ENCODE data around the gene CSTF2T. TPM values are rescaled to one million over a fixed set of nuclear protein-coding genes. Genes with fewer than 3 reads are reported as not detected.

Gene CSTF2T
- total and polyA plus RNA-seq, 3 donors from 2014 or later: 15.6 to 21.8 (median 19.0) TPM

DNA sequence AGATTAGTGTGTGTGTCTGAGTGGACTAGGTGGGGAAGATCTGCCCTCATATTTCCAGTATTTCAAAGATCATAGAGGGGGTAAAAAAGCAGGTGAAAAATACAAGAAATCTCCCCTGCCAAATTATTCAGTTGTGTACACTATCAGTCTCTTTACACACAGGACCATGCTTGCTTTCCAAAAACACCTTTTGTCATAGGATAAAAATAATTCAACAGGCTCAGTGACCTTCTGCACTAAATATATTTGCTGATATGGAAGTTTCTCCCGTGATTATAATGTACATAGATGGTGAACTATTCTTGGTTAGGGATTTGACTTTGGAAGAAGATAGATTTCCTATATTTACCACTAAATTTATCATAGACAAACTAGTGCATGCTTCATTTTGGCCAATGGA, 24.6 kb upstream of the CSTF2T start:
- Histone ChIP-seq H3K27ac (no peak overlapping the region), H3K4me1 (no peaks in the 10 kb centered on the region), H3K36me3 (ENCODE audit: low read depth, missing control alignments) (no peaks in the 10 kb centered on the region), H3K9me3 (no peaks in the 10 kb centered on the region), H3K4me3 (no peak overlapping the region), H3K27me3 (no peaks in the 10 kb centered on the region)
- intact Hi-C loops (cut with DNase I; ENCODE audit: low total_unique reads): no loop called here
- TF ChIP-seq CTCF (IDR thresholded peaks at IDR 0.05): no peak
- no peak for TF ChIP-seq POLR2A (IDR thresholded peaks at IDR 0.05)
- WGBS, 2 donors: 63 to 76% methylated on average over 1 of the region's 1 CpG
- DNase-seq: no peak

- Histone ChIP-seq H3K9me3 (no peaks in the 10 kb centered on the region), H3K4me1 (no peaks in the 10 kb centered on the region), H3K4me3 (no peak overlapping the region), H3K27ac (no peak overlapping the region), H3K27me3 (no peaks in the 10 kb centered on the region), H3K36me3 (ENCODE audit: low read depth, missing control alignments) (no peaks in the 10 kb centered on the region)
- intact Hi-C loops (cut with DNase I; ENCODE audit: low total_unique reads): no loop called here
- DNase-seq: no peak
- TF ChIP-seq CTCF (IDR thresholded peaks at IDR 0.05) (no peak), POLR2A (IDR thresholded peaks at IDR 0.05) (no peak)
Observed at GRCh38 chr10:51718804-51719291, 19.5 kb upstream of the CSTF2T start.

DNA sequence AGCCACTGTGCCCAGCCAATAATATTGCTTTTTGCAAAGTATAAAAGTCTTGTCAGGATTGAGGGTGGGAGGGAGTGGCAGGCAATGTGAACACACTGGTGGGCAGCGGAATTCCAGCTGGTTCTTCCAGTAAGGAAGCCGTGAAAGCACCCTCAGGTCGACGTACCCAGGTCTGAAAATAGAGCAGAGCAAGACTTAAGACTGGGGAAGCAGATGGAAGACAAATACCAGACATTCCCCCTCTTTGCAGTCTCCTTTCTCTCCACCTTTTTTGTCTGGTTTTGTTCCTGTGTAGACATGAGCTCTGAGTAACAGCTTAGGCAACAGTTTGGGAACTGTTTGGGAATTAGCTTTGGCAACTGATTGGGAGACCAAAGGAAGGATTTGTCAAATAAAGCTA, 17.6 kb upstream of the CSTF2T start:
- intact Hi-C loops (cut with DNase I; ENCODE audit: low total_unique reads): no loop called here
- Histone ChIP-seq H3K9me3 (no peaks in the 10 kb centered on the region), H3K27ac (no peak overlapping the region), H3K4me1 (no peaks in the 10 kb centered on the region), H3K4me3 (no peak overlapping the region), H3K36me3 (ENCODE audit: low read depth, missing control alignments) (no peaks in the 10 kb centered on the region), H3K27me3 (no peaks in the 10 kb centered on the region)
- no peak for DNase-seq
- TF ChIP-seq POLR2A (IDR thresholded peaks at IDR 0.05): no peak
- no peak for TF ChIP-seq CTCF (IDR thresholded peaks at IDR 0.05)
- WGBS, 2 donors: 74 to 76% methylated on average over 4 of the region's 4 CpGs

- no peaks in the 10 kb centered on the region for H3K27me3 ChIP-seq
- no peak overlapping the region for H3K27ac ChIP-seq
- no peaks in the 10 kb centered on the region for H3K9me3 ChIP-seq
- no peak overlapping the region for H3K4me3 ChIP-seq
- H3K36me3 ChIP-seq (ENCODE audit: low read depth, missing control alignments): no peaks in the 10 kb centered on the region
- WGBS, 2 donors: 57% methylated on average over 1 of the region's 1 CpG
- no peak for DNase-seq
- H3K4me1 ChIP-seq: no peaks in the 10 kb centered on the region
- intact Hi-C loops (cut with DNase I; ENCODE audit: low total_unique reads): no loop called here
- TF ChIP-seq CTCF (IDR thresholded peaks at IDR 0.05): no peak
- TF ChIP-seq POLR2A (IDR thresholded peaks at IDR 0.05): no peak
Observed at GRCh38 chr10:51711519-51711891, 12.1 kb upstream of the CSTF2T start.

GRCh38 chr10:51709324-51709972, 10.1 kb upstream of the CSTF2T start:
- H3K36me3 ChIP-seq (ENCODE audit: low read depth, missing control alignments): no peaks in the 10 kb centered on the region
- H3K4me1 ChIP-seq: no peaks in the 10 kb centered on the region
- no peak for DNase-seq
- no peaks in the 10 kb centered on the region for H3K9me3 ChIP-seq
- H3K27ac ChIP-seq: no peak overlapping the region
- no peak overlapping the region for H3K4me3 ChIP-seq
- H3K27me3 ChIP-seq: no peaks in the 10 kb centered on the region
- intact Hi-C loops (cut with DNase I; ENCODE audit: low total_unique reads): no loop called here
- no peak for TF ChIP-seq POLR2A (IDR thresholded peaks at IDR 0.05)
- TF ChIP-seq CTCF (IDR thresholded peaks at IDR 0.05): no peak
- 81 to 82% methylated on average over 2 of the region's 2 CpGs for WGBS, 2 donors

Measured in testis (tissue), 3 donors.